GM21737 (cell line): ENCODE data around the gene C3orf20.
"Not testable (repeated sequence)": the region's sequence is repeated elsewhere in the genome, so short reads cannot be mapped to it uniquely, and the experiment has no call there.

Source experiments
- ATAC-seq: cut with Tn5 transposase; IDR thresholded peaks from one replicate; pipeline ENCODE4 v1.9.1; 2021; ENCODE audit warnings: mild to moderate bottlenecking, moderate library complexity; ENCODE audit not compliant: unreplicated experiment

Gene C3orf20

DNA sequence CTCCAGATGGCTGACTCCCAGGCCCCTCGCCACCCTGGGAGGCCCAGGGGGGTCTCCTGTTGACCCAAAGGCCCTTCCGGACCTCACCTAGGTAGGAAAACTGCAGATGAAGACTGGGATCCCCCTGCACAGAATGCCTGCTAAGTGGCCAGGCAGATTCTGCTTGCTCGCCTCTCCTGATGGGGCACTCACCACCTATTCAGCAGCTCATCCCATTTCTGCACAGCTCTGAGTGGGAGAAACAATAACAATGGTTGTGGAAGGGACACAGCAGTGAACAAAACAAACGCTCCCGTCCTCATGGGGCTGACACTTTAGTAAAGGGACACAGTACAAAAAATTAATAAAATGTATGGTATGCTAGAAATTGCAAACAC lies 118.9 kb downstream of the C3orf20 start:
- ATAC-seq = no peak

DNA sequence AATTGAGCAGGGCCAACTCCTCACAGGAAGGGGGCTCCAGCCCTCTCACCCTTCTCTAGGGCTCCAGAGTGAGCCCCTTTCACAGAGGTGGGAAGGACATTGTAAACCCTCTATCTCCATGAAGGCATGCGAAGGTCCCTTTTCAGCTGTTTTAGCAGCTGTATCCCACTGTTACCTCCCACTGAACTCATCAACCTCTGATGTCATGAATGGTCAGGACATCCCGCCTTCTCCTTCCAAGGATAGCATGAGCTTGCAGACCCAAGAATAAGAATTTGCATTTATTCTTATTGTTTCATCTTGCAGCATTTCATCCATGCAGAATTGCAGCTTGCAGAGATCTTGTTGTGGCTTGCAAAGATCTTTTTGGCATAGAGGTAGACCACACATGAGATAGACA lies 119.5 kb downstream of the C3orf20 start:
- no peak for ATAC-seq

DNA sequence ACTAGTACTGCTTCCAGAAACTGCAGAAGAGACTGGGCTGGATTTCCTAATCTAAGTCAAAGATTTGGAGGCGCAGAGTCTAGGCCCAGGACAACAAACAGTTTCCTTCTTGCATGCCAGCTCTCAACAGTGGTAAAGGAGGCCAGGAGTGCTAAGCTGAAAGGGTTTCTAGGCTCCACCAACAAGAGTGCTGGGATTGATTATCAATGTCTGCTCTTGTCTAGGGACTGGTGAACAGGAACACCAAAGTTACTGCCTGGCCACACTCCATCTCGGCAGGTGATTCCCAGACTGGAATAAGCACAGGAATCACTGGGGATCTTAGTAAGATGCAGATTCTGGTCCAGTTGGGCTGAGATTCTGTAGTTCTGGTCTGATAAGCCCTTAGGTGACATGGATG lies 121.1 kb downstream of the C3orf20 start:
- no peak for ATAC-seq

DNA sequence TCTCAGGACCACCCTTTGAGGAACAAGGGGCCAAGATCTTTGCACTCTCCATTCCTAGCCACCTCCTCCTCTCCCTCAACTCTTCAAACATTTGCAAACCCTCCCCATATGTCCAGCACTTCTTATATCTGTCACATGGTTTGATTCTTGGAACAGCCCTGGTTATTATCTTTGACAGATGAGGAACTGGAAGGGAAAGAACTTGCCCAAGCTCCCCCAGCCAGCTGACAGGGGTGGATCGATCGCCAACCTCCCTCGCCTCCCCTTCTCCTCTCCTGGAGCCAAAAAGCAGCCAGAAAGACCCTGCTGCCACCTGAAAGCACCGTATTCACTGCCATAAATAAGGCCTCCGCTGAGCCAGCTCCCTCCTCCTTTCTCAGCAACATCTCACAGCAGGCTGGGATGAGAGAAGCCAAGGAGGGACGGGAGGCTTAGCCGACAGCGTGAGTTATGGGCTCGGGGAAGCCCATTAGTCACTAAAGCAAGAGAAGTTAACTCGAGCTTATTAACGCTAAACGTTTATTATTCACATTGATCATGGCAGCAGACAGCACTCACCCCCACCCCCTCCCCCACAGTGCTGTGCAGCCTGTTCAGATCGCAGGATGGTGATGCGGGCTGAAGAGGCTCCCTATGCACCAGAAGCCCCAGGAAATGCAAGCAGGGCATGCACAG lies 121.6 kb downstream of the C3orf20 start:
- ATAC-seq = no peak

DNA sequence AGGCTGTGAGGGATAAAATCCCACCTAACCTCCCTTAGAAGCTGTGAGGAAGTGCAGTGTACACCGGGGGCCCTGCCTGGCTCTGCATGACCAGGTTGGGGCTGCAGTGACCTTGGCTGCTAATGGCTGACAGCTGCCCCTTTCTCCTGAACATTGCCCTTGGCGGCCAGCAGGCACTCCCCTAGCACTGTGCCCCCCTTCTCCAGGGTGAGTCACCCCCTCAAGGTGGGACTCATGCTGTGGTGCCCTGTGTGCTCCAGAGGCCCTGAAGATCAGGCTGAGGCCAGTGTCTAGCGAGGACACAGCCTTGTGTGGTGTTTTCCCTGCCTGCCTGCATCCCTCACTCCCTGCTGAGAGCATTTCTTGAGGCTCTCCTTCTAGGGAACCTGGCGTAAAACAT lies 122.8 kb downstream of the C3orf20 start:
- ATAC-seq = no peak

DNA sequence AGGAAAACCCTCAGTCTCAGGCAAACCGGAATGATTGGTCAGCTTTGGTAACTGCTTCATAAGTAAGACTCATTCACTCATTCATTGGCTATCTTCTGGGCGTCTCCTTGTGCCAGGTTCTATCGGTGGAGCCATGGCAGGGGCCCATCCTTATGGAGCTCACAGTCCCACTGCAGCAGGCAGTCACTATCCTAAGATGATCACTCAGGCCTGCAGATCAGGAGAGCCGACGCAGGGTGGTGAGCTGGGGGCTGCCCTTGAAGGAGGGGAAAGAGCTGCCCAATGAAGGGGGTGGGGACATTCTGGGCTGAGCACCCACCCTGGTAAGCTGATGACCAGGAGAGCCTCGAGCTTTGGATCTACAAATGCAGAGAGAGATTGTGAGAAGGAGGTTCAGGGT lies 123.3 kb downstream of the C3orf20 start:
- ATAC-seq = no peak

DNA sequence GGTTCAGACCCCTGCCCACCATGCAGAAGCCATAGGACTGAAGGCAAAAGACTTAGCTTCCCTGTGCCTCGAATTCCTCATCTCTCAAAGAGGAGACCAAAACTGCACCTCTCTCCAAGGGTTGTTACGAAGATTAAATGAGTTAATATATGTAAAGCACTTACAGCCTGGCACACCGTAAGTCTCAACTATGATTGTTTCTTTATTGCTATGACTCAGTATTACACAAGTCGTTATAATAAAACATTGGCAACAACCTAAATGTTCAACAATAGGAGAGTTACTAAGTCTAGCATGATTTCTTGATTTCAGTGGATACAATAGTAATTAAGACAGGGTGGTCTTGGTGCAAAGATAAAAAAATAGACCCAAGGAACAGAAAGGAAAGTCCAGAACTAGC lies 124.2 kb downstream of the C3orf20 start:
- ATAC-seq = no peak

DNA sequence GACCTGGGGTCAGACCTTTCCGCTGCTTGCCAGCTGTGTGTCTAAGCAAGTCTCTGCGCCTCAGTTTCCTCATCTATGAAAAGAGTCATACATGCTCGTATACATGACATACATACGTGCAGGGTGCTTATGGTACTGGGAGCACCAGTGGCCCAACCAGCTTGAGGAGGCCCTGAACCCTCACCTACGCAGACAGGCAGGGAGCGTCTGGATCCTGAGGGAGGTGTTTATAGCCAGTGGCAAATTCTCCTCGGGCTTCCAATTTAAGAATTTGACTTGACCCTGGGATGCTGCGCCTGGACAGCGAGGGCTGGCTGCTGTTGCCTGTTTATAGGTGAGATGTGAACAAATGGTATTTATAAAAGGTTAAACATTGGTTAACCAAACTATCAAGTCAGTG lies 126.1 kb downstream of the C3orf20 start:
- ATAC-seq = no peak

DNA sequence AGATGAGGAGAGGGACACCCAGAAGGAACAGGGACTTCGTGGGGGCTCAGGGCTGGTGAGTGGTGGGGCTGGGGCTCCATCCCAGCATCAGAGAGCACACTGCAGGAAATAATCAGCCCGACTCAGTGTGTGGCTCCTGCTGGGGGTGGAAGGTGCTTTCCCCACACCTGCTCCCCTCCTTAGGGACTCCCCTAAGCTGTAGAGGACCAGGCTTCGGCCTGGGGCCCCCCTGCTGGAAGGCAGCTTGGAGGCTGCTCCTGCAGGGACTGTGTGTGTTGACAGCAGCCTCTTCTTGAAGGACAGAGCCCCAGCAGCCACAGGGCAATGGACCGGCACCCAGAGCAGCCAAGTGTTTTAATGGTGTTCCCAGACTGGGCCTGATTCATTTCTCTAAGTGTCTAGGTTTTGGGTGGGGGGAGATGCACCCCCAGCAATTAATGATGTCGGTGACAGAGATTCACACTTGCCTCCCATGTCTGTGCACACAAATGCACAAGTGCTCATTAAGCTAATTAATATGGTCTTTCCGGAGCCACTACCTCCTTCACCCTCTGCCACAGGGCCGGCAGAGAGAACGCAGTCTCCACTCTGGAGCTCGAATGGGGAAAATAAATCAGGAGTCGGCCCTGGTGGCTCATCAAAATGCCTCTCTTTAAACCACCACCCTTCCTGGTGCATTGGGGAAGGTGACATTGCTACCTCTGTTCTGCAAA lies 126.9 kb downstream of the C3orf20 start:
- ATAC-seq = no peak

DNA sequence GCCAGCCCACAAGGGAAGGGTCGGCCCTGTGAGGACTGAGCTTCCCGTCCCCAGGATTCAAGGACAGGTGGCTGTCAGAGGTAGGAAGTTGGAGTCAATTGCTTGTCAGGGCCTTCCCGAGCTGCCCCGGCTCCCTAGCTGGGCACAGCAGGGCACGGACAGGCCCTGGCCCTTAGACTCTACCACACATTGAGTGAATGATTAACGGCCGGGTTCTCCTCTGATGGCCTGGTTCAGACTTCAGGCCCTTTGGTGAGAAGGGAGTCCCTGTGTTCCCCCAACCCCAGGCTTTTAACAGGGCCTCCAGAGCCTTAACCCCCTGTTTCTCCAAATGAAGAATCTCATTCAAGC lies 127.4 kb downstream of the C3orf20 start:
- ATAC-seq = no peak

DNA sequence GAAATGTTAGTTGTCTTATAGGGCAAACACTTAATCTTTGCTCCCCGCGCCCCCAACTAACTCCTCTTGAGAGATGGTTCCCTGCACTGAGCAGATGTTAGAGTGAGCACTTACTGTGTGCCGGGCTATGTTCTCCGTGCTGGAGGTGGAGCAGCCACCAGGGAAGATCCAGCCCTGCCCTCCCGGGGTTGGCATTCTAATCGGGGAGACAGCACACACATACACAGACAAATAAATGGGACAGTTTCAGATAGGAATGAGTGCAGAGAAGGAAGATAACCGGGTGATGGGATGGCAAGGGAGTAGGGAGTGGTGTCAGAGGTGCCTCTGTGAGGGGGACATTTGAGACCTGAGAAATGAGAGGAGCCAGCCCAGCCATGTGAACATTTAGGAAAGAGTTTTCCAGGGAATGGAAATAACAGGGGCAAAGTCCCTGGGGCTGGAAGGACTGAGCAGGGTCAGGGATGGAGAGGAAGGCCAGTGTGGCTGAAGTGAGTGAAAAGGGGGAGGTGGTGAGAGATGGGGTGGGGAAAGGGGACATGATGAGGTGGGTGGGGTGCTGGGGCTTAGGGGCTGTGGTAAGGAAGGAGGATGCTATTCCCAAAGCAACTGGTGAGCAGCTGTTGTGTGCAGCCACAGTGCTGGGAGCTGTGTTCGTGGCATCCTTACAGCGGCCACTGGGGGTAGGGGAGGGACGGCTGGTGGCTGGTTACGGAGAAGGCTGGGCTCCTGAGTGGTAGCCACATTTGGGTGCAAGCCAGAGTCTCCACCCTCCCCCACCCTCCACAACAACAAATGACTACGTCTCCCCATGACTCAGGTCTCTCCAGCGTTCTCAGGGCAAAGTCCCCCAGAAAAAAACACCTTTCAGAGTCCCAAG lies 128.4 kb downstream of the C3orf20 start:
- no peak for ATAC-seq

DNA sequence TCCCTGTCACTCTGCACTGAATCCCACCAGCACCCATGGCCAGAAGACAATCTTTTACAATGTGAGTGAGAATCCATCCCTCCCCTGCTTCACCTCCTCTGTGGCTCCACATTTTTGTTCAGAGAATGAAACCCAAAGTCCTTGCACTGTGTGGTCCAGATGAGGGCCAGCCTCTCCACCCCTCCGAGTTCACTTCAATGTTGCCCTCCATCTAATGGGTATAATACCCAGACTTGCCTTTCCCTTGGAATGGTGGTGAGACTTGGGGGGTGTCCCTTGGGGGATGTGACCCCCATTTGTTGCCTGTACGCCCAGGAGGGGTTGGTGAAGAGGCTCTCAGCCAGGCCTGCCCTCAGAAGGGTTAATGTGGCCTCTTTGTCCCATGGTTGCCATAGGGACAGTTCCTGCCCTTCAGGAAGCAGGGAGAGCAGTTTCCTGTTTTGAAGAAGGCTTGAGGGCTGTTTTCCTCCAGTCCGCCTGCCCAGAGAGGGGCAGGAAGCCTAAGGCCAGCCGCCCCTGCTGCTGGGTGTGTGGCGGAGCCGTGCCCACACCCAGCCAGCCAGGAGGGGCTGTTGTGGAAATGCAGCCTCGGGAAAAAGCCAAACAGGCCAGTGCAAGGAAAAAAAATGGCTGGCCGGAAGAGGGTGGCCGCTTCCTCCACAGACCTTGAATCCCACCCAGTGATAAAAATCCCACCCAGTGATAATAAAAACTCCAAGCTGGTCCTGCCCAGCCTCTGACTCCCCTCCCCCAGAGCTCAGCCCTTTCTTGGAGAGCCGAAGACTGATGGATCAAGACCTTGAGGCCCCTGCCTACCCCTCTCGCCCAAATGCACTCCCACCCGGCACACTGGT lies 129.3 kb downstream of the C3orf20 start:
- no peak for ATAC-seq

DNA sequence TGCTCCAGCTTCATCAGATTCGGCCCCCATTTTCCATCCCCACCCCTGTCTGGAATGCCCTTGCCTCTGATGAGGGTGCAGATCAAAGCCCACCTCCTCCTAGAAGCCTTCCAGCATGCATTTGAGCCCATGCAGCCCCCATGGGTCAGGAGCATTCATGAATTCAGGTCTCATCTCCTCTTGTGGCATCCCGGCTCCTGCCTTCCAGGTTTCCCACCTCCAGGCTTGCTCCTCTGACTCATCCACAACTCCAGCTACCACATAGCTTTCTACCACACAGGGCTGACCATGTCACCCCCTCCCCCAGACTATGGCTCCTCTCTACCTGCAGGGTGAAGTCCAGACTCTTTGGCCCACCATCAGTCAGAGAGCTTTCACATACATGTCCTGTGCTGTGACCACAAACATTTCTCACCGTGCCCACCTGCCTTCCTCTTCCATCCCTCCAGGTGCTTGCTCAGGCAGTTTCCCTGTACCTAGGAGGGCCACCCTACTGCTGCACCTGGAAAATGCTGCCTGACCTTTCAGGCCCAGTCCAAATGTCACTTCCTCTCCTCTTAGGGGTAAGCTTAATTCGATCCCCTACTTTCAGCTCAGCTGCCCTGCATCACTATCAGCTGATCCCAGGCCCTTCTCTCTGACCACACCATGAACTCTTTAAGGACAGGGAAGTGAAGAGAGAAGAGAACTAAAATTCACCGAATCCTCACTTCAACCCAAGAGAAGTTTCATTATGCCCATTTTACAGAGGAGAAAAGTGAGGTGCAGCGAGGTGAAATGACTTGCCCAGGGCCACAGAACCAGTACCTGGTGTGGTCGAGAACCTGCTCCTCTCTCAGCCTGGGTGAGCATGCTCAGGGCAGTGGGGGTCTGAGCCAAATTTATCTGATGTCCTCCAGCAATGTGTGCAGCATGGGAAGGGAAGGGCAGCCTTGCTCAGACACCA lies 130.2 kb downstream of the C3orf20 start:
- ATAC-seq = no peak

DNA sequence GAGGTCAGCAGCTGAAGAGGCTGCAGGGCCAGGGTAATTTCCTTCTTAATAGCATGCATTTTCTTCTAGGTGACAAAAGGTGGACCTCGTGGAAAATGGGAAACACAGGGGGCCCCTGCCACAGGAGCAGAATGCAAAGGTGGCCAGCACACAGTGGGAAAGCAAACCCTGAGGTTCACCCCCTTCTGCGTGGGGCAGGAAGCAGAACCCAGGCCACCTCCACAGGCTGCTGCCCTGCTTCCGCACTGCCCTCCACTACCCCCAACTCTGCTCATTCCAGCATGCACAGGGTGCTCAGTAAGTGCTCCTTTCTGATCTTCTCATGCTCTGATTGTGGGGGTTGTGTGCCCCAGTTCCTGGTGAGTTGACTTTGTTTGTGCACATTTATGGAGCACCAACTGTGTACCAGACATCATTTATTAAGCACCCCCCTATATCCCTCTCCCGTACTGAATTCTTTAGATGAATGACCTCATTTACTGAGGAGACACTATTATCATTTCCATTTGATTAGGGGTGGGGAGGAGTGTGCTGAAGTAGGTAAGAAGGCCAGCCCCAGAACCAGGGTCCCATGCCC lies 131.1 kb downstream of the C3orf20 start:
- ATAC-seq = no peak

DNA sequence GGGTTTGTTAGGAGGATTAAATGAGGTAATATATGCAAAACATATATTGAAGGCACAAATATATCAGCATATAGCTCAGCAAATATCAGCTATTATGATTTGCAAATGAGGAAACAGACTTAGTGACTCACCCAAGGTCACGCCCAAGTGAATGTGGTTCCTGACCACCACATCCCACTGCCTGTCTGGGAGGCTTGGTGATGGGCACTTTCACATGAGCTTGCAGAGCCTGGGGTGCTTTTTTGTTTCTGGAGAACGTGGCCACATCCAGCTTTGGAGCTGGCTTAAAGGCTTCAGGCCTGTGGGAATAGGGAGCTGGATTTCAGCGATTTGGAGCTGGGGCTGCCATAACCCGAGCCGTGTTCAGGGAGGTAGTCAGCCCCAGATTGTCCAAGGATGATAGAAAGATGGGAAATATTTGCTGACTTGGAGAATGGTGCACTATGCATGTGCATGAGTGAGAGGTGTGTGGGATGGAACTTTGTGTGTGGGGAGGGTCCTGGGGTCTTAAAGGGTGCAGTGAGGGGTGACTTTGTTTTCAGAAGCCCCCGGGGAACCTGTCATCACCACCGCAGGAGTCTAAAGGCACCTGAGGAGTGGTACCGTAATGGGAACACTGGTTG lies 131.8 kb downstream of the C3orf20 start:
- ATAC-seq = no peak

DNA sequence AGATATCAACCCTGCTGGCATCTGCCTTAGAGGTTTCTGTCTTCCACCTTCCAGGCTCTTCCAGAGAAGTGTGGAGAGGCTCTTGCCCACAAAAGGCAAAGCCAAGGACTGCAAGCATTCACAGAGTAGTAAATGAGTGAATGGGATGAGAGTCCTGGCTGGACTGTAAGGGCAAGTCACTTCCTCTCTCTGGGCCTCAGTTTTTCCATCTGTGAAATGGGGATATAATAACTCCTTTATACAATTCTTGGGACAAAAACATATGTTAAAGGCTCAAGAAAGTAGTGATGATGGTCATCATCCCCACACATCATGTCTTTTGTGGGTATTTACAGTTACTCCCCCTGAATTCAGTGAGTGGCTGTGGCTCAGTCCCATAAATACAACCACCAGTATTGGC lies 133.1 kb downstream of the C3orf20 start:
- no peak for ATAC-seq

DNA sequence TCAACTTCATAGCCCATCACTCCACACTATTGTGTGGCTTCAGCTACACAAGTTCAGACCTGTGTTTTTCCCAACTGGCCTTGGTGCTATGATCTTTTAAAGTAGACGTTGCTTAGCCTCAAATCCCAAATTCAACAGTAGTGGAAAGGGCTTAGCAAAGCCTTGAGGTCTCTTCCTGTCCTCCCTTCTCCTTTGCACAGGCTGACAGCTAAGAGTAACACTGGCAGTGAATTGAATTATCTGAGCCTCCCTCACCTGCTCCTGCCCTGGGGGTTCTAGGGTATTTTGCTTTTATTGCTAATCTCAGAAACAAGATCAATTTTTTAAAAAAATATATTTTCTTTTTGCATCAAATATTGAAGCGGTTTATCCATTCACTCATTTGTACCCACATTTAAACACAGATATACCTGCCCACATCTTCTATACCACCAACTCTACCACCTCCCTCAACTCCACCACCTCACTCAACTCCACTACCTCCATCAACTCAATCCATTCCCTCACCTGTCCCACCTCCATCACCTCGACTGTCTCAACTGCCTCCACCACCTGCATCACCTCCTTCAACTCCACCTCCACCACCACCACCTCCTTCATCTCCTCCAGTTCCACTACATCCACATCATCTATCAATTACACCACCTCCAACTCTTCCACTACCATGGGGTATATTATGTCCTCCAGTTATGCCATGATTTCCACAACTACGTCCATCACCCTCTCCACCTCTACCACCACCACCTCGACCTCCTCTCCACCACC lies 133.7 kb downstream of the C3orf20 start:
- ATAC-seq = no peak

DNA sequence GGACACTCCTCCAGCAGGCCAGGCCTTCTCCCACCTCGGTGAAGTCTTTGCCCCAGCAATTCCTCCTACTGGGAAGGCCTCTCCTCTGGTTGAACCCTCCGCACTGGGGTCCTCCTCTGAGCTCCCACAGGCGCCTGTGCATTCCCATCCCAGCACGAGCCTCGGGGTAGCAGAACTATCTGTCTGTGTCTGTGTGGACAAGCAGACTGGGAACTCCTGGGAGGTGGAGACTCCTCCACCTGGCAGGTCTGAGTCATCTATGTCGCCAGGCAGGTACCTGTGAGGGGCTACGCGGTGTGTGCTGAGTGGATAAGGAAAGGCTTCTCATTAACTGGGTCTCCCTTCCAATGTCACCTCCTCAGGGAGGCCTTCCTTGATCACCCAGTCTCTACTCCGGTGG lies 134.7 kb downstream of the C3orf20 start:
- not testable (repeated sequence) for ATAC-seq
